Amygdala (tissue), 56 donors: ENCODE data around the gene PDE4D.
"Not testable (repeated sequence)": the region's sequence is repeated elsewhere in the genome, so short reads cannot be mapped to it uniquely, and the experiment has no call there.

Experiments
- DNase-seq, 56 donors: peaks; one replicate each; lab custom pipeline; 2025; lab: John Stamatoyannopoulos, UW

The PDE4D gene

DNA sequence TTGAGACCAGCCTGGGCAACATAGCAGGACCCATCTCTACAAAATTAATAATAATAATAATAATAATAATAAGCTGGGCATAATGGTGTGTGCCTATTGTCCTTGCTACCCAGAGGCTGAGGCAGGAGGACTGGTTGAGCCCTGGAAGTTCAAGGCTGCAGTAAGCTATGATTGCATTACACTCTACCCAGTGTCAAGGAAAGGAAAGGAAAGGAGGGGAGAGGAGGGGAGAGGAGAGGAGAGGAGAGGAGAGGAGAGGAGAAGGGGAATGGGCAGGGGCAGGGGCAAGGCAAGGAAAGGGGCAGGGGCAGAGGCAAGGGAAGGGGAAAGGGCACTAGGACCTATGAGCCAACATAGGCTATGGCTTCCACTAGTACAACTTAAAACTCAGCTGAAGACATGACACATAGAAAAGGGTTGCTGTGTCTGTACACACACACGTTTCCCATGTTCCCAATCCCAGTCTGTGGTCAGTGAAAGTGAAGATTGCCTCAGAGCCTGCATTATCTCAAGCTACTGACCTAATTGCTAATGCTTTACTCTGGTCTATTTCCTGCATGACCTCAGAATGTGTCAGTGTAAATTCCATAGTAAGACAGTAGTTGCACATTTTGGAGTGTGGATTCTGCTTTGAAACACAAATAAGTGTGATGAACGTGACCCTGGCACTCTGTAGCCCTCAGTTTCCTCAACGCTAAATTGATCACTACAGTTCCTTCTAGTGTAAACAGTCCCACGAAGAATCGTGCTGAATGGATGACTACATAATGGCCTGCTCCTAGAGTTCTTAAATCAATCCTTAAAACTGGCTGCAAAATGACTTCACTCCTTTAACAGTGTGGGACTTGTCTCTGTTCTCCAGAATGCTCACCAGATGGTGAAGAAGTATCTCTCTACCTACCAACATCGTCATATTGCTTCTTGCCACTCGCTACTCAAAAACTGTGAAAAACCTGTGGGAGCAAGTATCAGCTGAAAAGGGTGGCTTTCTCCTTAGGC, 813.6 kb downstream of the PDE4D start:
- DNase-seq, result no peak

DNA sequence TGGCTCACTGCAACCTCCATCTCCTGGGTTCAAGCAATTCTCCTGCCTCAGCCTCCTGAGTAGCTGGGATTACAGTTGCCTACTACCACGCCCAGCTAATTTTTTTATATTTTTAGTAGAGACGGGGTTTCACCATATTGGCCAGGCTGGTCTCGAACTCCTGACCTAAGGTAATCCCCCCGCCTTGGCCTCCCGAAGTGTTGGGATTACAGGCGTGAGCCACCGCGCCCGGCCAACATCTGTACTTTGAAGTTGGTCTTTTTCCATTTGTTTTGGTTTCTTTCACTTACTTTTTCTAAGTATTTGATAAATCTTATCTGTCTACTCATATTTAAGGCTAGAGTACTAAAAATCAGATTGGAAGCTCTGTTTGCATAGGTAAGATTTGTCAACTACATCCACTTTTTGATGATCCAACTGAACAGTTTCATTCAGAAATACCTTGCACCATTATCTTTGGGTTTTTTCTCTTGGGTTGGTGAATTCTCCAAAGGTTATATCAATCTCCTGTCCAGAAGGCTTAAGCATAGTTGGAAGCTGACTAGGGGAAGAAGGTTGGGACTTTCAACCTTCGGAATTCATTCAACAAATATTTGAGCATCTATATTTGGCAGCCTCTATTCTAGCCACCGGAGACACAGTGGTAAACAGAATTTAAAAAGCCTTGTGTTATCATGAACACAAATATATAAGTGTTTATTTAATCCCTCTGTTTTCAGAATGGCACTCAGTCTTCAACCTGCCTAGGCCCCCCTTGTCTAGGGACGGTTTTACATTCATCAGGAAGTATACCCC, 821.6 kb downstream of the PDE4D start:
- no peak for DNase-seq

DNA sequence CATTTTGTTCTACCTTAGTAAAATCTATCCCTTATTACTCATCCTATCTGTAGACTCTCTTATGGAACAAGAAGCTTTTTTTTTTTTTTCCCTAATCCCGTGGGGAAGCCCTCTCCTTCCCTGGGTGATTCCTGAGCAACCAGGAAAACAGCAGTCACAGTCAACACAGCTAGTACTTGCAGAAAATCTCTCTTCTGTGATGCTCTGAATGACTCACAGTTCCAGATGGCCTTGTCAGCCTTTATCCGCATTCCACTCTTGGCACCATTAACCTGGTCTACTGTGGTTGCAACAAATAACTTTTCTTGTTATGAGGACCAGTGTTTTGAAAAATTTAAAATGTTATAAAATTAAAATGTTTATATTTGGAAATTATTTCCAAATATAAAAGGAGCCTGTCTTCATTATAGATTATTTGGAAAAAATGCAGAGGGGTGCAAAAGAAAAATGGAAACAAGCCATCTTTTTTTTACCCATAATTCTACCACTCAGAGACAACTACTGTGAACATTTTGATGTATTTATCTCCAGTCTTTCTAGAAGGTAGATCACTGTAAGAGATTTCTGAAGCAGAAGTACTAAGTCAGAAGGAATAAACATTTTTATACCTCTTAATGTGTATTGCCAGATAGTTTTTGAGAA, 824.0 kb downstream of the PDE4D start:
- DNase-seq, result peak in 9 of 56 donors; percentile 1 to 20 (median 9)

GRCh38 chr5:59067956-59068656, 825.4 kb downstream of the PDE4D start:
- DNase-seq, result no peak

DNA sequence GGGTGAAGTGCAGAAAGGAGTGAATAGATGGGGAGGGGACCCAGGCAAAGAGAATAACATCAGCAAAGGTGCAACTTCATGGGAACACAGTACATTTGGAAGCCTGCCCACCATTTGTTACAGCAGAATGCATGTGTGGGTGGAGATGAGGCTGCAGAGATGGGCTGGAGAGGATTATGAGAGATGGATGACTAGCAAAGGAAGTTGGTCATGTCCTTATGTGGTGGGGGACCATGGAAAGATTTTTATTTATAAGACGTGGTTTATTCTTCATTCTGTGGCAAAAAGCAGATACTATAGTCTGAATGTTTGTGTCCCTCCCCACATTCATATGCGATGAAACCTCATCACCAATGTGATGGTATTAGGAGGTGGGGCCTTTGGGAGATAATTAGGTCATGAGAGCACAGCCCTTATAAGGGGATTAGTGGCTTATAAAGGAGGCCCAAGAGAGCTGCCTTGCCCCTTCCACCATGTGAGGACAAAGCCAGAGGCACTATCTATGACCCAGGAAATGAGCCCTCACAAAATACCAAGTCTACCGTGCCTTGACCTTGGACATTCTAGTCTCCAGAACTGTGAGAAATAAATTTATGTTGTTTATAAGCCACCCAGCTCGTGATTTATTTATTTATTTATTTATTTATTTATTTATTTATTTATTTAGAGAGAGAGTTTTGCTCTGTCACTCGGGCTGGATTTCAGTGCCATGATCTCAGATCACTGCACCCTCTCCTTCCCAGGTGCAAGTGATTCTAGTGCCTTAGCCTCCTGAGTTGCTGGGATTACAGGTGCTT, 827.0 kb downstream of the PDE4D start:
- peak in 1 of 56 donors; percentile 3 for DNase-seq

GRCh38 chr5:59065554-59065953, 828.0 kb downstream of the PDE4D start:
- no peak for DNase-seq

DNA sequence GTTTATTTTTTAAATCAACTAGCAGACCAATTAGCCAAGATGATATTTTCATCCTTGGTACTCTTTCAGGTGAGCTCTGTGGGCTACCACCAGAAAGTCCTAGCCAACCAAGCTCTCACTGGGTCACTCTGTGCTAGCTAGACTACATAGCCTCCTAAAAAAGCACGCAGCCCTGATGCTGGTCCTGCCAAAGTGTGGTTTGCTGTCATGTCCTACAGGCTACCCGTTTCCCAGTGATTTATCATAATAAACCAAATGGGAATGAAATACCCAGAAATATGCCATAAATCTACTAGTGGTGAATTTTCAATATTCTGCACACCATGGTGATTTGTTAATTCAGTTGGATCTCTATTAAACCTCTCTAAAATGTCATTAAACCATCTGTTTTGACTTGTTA, 829.2 kb downstream of the PDE4D start:
- DNase-seq, result no peak

DNA sequence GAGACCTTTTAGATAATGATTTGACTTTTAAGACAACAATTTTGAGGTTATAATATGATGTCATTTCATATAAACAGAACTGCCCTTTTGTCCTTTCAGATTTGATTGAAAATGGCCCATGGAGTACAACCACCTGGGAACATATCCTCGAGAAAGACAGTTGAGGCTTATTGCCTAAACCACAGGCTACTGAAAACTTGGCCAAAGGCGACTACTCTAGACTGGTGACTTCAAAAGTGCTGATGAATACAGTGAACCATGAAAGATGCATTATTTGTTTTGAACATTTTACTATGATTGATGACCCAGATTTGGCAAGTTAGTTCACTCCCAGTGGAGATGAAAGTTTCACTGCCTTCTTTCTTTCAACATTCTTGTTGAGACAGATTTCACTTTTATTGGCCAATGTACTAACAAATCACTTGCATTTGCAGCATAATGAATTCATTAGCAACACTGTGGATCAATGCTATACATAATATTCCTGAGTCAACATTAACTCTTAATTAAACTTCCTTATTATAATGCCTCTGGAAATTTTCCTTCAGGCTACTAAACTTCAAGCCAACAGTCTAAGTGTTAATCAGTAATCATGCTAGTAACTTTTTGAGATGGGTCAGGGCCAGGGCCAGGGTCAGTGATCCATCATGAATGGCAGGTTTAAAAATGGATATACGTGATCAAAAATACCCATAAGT, 830.4 kb downstream of the PDE4D start:
- no peak for DNase-seq

- DNase-seq, result no peak
These were observed 832.1 kb downstream of the PDE4D start for GRCh38 chr5:59061377-59061776.

DNA sequence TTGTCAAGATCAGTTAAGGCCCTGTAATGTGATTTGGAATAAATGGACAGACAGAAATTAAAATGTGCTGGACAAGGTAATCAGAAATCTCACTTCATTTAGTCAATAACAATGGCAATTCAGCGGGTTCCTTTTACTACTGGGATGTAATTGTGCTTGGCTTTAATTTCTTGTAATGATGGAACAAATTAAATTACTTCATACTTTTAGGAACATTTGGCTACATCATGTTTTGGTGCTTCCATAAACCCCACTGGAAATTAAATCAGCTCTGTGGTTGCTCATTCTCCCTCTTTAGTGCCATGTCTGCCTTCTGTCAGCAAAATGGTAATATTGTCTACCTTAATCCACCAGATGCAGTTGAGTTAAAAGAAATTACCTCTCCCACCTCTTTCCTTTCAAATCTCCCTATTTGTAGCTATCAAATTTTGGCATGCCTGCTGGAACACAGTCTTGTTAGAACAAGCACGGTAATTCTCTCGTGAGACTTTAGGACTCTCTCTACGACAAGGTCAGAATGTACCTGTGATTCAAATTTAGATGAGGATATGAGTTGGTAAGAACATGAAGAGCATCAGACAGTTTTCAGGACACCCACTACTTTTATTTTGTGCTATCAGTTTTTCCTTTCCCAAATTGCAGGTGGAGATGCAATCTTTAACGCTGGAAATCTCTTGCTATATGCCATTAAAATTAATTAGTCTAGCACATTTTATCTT, 834.4 kb downstream of the PDE4D start:
- DNase-seq, result no peak

- DNase-seq, result no peak
These were observed 835.3 kb downstream of the PDE4D start for GRCh38 chr5:59058237-59058636.

GRCh38 chr5:59056599-59056998, 836.9 kb downstream of the PDE4D start:
- DNase-seq, result not testable (repeated sequence)

GRCh38 chr5:59055745-59056448, 837.6 kb downstream of the PDE4D start:
- no peak for DNase-seq

DNA sequence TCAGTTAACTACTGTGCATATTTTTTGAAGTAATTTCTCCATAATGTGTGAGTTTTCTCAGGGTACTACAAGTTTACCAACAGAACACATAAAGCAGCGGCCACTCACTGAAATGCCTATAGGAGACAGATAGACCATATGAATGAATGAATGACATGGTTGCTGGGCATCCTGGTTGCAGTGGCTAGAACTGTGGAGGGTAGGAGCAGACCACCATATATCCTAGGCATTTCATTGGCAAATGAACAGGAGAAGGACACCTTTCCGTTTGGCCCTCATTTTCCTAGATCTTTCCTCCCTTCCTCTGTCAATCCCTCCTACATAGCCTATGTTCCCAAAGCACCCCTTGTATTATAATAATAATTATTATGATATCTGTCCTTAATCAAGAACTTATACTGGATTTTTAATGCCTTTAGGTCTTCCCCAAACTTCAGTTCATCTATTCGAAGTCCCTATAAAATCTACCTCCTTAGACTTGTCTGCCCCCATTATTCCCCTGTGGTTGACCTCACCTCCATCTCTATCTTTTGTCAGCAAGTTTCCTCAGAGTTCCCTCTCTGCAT, 838.5 kb downstream of the PDE4D start:
- DNase-seq, result no peak

GRCh38 chr5:59051951-59052350, 841.6 kb downstream of the PDE4D start:
- no peak for DNase-seq

- no peak for DNase-seq
These were observed 844.4 kb downstream of the PDE4D start for GRCh38 chr5:59049095-59049494.
